NAMALWA (cell line): ENCODE results near the gene GPR17.
A peak's percentile ranks its signal among the peaks of the same experiment; 100 is the strongest.

ENCODE experiments used
- DNase-seq: peaks from one replicate; pipeline ENCODE4 v3.0.0-alpha.2; 2015; ENCODE audit warnings: low spot score

GPR17 gene

DNA sequence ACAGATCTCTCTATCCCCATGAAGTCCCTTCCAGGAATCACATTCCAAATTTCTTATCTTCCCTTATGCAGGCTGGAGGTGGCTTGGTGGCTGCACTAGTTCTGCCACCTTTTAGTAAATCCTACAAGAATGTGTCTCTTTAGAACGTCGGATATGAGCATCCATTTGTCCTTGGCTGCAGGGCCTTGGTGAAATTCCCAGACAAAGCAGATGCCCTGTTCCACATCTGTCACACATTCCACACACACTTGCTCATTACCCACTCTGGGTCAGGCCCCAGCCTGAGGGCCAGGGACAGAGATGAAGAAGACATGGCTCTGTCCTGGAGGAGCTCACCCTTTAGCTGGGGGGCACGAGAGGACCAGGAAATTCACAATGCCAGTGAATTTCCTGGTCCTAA is 31.2 kb upstream of the GPR17 start:
- DNase-seq: no peak

DNA sequence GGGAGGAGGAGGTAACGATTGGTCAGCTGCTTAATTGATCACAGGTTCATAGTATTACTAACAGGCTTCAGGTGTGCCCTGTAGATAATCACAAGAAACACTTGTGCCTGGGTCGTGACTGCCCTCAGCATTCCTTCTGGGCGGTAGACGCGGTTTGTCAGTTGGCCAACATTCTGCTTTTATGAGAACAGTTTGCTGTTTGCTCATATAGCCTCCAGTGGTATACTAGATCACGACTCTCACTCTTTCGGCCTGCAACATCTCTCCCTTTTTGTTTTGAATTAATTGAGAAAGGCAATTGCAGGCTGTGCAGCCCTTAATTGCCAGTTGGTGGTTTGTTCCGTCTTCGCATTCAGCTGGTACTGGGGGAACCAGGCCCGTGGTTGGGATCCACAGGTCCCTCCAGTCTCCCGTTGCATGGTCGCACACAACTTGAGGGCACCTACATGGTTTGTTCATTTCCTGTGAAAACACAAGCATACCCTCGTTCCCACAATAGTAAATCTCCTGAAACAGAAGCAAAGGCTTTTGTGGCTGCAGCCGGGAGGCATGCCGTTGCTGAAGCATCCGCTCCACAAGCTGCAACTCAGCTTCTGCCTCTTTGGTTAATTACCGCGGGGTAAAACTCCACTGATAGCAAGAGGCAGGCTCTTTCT is 30.3 kb upstream of the GPR17 start:
- DNase-seq: no peak

DNA sequence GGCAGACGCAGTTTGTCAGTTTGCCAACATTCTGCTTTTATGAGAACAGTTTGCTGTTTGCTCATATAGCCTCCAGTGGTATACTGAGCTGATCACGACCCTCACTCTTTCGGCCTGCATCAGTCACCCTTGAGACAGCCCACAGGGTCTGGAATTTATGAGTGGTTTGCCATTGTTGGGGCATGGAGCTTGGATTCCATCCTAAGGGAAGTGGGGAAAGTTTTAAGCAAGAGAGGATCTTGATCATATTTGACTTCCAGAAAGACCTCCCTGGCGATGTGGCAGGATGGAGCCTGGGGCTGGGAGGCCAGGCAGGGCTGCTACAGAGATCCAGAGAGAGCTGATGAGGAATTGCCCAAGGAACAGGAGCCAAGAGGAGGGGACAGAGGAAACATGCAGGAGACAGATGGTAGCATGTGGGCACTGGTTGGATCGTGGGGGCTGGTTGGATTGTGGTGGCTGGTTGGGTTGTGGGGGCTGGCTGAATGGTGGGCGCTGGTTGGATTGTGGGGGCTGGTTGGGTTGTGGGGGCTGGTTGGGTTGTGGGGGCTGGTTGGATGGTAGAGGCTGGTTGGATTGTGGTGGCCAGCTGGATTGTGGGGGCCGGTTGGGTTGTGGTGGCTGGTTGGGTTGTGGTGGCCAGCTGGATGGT is 27.3 kb upstream of the GPR17 start:
- no peak for DNase-seq

DNA sequence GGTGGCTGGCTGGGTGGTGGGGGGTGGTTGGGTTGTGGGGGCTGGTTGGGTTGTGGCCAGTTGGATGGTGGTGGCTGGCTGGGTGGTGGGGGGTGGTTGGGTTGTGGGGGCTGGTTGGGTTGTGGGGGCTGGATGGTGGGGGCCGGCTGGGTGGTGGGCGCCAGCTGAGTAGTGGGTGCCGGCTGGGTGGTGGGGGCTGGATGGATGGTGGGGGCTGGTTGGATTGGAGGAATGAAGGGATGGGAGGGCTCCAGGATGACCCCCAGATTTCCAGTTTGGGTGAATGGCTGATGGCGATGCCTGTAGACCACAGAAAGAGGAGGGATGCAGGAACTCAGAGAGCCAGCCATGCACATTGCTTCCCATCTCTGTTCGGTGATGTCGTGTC is 26.8 kb upstream of the GPR17 start:
- no peak for DNase-seq

DNA sequence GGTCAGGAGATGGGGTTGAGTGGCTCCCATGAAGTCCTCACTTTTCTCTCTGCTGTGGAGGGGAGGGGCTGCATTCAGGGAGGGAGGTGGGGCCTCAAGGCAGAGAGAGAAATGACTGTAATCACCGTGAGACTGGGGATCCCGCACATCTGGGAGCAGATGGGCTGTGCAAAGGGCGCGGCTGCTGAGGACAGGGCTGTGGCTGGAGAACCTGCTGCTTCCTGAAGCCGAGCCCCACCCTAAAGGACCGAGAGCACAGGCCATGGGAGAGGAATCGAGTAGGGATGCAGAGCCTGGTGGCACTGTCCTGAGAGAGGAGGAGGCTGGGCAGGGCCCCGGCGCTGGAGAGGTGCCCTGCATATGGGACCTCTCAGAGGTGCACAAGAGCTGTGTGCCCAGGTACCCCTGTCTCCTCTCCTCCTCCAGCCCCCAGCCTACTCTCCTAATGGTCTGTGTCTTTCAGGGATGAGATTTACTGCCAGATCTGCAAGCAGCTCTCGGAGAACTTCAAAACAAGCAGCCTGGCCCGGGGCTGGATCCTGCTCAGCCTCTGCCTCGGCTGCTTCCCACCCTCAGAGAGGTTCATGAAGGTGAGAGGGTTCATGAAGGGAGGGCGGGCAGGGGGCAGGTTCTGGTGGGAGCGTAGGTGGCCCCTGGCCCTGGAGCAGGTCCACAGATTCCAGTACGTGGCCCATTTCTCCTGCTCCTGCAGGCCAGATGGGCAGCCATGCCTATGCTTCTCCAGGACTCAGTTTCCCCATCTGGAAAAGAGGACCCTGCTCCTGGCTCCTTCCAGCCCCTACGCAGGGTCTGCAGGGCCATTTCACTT is 25.9 kb upstream of the GPR17 start:
- DNase-seq: no peak

DNA sequence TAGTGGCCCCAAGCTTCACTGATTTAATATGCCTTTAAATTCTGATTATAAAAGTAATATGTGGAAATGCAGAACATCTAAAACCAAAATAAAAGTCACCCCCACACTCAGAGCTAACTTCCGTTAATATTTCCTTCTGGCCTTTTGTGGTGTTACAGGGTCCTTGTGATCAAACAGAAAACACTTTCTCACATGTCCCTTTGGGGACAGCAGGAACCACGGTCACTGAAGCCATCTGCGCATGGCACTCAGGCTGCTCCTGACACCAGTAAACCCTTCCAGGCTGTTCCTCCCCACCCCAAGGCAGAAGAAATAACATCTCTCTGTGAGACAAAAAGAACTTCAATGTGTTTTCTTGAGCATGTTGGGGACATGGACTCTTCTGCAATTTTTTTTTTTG is 25.1 kb upstream of the GPR17 start:
- DNase-seq: peak; percentile 29

DNA sequence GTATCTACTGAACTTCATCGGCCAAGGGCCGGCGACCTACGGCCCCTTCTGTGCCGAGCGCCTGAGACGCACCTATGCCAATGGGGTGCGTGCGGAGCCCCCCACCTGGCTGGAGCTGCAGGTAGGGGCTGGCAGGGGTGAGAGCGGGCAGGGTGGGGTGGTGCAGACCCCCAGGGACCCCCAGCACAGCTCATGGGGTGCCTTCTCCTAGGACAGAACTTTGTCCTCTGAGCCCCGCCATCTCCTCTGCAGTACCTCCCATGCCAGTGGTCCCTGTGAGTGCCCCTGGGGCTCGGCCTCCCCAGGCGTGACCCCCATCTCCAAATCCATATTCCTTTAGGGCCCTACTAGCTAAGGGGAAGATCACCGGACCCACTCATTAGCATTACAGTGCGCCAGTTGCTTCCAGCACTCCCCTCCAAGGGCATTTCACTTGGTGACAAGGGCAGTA is 23.9 kb upstream of the GPR17 start:
- no peak for DNase-seq

DNA sequence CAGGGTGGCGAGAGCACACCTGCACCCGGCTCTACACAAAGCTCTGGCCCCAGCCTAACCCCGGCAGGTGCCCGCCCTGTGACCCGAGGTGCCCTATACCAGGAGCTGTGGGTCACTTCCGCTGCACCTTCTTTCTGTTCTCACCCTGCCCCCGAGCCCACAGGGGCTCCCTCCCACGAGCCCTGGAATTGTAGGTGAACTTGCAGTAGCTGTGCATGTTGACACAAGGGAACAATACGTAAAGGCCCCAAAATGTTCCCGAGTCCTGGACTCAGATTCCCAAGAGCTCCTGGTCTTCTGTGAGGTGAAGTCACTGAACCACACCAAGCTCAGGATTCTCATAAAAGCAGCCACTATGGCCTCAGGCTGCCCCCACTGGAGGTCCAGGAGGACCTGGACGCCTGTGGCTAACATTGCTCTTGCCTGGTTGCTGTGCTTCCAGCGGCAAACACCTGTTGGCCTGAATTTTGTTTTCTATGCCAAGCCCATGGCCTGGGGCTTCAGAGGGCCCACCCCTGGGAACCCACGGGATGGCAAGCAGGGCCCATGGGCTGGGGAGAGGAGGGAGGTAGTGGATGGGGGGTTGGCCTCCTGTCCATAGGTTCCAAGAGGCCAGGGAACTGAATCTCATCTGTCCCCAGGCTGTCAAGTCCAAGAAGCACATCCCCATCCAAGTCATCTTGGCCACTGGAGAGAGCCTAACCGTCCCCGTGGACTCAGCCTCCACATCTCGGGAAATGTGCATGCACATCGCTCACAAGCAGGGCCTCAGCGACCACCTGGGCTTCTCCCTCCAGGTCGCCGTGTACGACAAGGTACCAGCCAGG is 23.2 kb upstream of the GPR17 start:
- DNase-seq: no peak

DNA sequence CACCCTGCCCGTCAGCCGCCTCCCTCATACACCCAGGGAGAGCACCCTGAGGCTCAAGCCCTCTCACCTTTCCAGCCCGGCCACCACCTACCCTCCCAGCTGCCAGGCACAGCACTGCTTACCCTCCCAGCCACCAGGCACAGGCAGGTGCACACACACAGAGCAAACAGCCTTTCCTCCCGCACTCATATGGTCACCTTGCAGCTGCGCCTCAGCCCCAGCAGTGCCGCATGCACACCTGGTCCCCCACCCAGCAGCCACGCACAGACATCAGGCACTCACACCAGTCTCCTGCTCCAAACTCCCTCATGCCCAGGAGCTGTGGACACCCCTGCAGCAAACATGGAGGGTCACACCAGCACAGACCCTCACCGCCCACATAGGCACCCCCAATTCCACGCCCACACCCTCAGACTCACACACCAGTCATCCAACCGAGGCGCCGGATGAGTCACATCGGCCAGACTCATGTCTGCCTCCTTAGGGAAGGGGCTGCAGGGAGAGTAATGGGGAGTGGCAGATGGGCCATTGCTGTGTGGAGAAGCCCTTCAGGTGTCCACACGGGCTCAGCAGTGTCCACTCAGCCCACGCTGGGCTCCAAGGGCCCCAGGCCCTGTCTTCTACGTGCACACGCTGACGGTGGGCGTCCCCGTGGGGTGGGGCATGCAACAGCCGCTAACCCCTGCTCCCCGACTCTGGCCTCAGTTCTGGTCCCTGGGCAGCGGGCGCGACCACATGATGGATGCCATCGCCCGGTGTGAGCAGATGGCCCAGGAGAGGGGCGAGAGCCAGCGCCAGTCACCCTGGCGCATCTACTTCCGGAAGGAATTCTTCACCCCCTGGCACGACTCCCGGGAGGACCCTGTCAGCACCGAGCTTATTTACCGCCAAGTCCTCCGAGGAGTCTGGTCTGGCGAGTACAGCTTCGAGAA is 22.3 kb upstream of the GPR17 start:
- peak; percentile 42 for DNase-seq

DNA sequence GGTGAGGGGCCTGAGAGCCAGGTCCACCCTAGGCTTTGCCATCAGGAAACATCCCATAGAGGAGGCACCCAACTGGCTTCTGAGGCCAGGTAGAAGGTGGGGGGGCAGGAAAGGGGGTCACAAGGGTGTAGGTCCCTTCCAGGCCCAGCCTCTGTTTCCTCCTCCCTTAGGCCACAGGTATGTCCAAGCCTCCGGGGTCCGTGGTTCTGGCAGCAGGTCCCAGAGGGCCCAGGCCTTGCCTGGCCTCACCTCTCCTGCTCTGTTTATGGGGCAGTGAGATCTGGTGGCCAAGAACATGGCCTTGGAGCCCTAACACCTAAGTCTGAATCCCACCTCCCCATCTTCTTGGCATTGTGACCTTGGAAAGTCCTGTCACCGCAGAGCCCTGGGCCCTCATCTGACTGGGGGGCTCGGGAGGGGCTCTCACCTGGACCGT is 21.6 kb upstream of the GPR17 start:
- no peak for DNase-seq

DNA sequence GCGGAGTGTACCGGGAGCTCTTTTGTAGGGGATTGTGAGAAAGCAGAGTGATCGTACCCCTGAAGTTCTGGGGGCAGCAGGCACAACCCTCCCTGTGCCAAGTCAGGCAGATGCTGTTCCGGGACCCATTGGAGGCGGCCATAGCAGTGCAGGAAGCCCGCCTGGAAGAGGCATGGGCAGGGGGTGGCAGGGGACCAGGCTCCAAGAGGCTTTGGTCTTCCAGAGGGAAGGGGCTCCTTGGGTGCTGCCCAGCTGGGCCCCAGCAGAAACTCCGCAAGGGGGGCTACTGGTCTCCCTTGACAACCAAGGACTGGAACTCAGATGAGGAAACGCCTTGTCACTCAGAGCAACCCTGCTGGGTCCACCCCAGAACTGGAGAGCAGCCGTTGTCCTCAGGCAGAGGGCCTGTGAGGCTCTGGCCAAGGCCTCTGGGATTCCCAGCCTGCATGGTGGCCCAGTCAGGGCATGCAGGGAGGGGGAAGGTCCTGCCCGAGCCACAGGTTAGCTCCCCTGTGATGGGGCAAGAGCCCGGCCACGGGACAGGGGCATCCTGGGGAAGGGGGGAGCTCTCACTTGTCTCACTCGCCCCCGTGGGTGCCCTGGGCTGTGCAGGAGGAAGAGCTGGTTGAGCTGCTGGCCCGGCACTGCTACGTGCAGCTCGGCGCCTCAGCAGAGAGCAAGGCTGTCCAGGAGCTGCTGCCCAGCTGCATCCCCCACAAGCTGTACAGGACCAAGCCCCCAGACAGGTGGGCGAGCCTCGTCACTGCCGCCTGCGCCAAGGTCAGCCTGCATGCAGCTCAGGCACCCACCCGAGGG is 21.0 kb upstream of the GPR17 start:
- DNase-seq: no peak

DNA sequence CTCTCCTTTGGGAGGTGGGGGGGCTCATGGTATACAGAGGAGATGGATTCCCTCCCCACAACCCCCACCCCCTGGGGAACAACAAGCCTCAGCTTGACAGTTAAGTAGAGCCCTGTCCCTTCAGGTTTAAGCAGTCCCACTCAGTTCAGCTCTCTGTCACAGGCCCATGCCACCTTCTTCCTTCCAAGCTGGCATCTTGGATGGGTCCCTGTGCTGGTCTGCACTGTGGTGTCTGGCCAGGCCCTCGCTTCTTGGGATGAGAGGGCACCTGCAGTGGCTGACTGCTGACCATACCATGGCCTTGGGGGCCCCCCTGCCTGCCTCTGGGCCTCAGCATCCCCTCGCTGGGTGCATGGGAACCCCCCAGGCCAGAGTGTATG is 20.4 kb upstream of the GPR17 start:
- no peak for DNase-seq

DNA sequence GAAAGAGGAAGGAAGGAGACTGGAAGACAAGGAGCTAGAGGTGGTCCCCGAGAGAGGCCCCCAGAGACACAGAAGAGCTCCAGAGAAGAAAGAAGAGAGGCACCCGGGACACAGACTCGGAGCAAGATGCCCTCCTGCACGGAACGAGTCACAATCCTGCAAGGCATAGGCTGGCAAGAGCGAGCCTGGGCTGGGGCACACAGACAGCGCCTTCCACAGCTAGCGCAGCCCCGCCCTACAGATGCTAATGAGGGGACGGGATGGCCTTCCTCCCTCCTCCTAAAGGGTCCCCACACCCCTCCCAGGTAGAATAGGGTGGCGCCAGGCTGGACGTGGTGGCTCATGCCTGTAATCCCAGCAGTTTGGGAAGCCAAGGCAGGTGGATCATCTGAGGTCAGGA is 19.8 kb upstream of the GPR17 start:
- DNase-seq: no peak

DNA sequence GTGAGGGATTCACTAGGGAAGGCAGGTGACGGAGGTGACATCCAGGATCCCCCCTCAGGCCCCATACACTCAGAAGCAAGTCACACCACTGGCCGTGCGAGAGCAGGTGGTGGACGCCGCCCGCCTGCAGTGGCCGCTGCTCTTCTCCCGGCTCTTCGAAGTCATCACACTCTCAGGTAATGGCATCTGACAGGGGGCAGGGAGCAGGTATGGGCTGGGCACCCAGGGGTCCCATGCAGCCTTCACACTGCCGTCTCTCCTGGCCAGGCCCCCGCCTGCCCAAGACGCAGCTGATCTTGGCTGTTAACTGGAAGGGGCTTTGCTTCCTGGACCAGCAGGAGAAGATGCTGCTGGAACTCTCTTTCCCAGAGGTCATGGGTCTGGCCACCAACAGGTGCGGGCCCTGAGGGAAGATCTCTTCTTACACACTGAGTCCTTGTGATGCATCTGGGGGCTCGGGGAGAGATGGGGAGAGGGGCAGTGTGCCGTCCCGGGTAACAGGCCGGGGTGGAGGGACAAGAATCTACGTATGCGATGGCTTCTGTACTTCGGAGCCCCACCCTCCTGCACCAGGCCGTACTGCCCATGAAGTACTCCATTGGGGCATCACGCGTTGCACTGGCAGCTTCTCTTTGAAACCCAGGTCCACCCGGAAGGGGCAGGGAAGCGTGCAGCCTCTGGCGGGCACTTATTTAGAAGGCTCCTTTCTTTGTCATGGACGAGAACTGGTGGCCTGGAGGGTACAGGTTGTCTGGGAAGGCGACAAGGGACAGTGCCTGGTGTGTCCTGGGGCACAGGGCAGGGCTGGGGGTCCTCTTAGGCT is 18.8 kb upstream of the GPR17 start:
- DNase-seq: no peak

DNA sequence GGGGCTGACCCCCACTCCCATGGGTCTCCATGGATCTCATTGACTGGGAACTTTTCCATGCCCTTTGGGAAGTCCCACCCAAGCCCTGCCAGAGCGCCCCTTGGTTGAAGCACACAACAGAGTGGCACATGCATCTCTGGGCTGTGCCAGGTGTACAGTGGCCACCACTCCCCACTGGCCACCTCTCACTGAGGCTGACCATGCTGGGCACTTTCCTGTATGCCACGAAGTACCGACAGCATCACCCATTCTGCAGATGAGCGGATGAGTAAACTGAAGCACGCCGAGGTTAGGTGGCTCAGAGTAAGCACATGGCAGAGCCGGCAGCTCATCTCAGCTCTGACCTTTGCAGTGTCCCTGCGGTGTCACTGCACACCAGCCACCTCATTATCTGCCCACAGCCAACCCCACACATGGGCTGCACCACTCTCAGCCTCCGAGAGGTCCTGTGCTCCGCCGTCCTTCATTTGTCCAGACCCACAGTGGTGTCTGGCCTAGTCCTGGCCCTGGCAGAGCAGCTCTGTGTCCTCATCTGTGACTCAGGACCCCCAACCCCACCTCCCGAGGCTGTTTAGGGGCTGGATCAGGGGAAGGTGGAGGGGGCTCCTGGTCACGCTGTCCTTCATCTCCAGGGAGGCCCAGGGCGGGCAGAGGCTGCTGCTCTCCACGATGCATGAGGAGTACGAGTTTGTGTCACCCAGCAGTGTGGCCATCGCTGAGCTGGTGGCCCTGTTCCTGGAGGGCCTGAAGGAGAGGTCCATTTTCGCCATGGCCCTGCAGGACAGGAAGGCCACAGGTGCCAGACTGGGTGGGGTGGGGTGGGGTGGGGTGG is 18.0 kb upstream of the GPR17 start:
- no peak for DNase-seq

DNA sequence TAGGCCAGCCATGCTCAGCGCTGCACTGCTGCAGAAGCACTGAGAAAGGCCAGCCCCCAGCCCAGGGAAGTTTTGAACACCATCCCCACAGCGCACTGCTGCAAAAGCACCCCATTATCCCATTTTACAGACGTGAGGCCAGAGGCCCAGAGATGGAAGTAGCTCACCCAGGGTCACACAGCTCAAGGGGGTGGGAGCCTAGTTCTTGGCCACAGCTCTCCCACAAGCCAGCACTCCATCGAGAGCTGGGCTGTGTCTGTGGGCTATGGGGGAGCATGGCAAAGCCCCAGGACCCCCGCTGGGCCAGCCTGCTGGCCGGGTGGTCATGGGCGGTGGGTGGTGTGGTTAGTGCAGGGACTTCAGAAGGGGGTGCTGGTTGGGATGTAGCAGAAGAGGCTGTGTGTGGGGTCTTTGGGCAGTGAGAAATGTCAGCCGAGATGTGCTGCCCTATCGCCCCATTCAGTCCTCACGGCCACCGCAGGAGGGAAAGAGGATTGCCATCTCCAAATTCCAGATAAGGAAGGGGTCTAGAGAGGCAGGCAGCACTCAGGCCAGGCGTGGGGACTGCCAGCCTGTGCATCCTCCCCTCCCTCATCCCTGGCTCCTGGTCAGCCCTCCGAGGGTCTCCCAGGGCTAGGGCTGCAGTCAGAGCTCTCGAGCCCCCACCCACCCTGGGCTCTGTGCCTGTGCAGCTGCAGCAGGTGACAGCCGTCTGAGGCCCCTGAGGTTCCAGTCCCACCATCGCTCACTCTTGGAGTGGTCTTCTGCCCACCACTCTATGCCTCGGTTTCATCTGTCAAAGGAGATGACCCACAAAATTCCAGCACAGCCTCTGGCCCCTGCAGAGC is 17.0 kb upstream of the GPR17 start:
- DNase-seq: no peak

DNA sequence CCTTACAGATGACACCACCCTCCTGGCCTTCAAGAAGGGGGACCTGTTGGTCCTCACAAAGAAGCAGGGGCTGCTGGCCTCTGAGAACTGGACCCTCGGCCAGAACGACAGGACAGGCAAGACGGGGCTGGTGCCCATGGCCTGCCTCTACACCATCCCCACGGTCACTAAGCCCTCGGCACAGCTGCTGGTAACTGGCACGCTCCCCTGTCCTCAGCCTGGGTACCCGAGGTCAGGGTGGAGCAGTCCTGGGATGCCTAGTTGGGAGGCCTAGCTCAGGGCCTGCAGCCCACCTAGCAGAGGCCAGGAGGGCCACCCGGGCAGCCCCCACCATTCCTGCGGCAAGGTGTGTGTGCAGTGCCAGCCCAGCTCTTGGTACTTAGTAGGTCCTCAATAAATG is 16.3 kb upstream of the GPR17 start:
- no peak for DNase-seq
